Measurements from ENCODE around the gene PCNX2.

DNA sequence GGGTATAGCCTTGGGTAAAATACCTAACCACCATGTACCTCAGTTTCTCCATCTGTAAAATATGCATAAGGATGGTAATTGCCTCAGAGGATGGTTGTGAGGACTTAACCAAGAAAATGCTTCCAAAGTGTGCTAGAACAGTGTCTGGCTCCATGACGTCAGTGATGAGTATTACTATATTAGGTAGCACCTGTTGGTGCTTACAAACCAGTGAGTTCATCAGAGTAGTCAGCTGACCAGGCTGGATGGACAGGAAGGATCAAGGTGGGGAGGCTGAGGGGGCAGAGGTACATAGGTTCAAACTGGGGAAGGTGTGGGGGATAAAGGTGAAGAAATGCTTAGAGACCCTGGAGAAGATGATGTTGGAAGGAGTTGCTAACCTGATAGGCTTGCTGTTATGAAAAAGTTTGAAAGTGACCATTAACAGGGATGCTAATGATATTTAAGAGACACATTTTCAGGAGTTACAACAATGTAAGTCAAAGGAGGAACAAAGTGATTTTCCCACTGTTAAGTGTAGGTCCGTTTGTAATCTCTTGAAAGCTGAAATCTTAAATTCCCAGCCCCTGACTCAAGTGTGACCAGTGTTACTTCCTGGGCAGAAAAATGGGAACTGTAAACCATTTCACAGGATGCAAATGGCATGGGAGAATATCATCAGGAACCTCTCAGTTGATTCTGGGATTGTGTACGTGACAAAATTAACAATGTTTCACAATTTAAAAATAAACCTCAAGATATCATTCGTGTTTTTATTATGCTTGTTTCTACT lies 340.7 kb downstream of the PCNX2 start:
- TF ChIP-seq, protein P1, sequence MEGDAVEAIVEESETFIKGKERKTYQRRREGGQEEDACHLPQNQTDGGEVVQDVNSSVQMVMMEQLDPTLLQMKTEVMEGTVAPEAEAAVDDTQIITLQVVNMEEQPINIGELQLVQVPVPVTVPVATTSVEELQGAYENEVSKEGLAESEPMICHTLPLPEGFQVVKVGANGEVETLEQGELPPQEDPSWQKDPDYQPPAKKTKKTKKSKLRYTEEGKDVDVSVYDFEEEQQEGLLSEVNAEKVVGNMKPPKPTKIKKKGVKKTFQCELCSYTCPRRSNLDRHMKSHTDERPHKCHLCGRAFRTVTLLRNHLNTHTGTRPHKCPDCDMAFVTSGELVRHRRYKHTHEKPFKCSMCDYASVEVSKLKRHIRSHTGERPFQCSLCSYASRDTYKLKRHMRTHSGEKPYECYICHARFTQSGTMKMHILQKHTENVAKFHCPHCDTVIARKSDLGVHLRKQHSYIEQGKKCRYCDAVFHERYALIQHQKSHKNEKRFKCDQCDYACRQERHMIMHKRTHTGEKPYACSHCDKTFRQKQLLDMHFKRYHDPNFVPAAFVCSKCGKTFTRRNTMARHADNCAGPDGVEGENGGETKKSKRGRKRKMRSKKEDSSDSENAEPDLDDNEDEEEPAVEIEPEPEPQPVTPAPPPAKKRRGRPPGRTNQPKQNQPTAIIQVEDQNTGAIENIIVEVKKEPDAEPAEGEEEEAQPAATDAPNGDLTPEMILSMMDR (IDR thresholded peaks at IDR 0.05), result no peak
- no peak for TF ChIP-seq POLR2A (IDR thresholded peaks at IDR 0.05)
- TF ChIP-seq POLR2AphosphoS5 (IDR thresholded peaks at IDR 0.05), result no peak

All from prostate gland (tissue), 2 donors.